ENCODE results near the gene PCDHA4. TPM values are rescaled to one million over a fixed set of nuclear protein-coding genes. Genes with fewer than 3 reads are reported as not detected.
A peak's percentile ranks its signal among the peaks of the same experiment; 100 is the strongest.
"Not testable (repeated sequence)": the region's sequence is repeated elsewhere in the genome, so short reads cannot be mapped to it uniquely, and the experiment has no call there.

PCDHA4 gene
- total and polyA plus RNA-seq, 10 donors, result 0.13 to 1.2 (median 0.40) TPM; not detected in 2

DNA sequence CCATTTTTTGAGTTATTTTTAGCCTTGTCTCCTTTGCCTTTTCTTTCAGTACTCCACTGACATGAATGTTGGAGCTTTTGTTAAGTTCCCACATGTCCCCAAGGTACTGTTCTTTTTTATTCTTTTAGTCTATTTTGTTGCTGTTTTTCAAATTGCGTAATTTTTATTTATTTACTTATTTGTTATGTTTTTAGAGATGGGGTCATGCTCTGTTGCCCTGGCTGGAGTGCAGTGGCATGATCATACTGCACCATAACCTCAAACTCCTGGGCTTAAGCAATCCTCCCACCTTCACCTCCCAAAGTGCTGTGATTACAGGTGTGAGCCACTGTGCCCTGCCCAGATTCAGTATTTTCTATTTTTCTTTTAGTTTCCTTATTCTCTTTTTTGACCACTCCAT, 26.4 kb upstream of the PCDHA4 start:
- H3K9me3 ChIP-seq, result peaks cover 12 to 100% (median 99%) of the 10 kb centered on the region in 8 donors
- H3K27ac ChIP-seq, result no peak overlapping the region
- H3K36me3 ChIP-seq, result no peaks in the 10 kb centered on the region
- DNase-seq, result no peak
- H3K27me3 ChIP-seq (replicated peaks in 1 of 7), result peaks cover 0 to 21% (median 0%) of the 10 kb centered on the region in 7 donors
- intact Hi-C loops (cut with DNase I; ENCODE audit: low total_unique reads), result no loop called here
- TF ChIP-seq POLR2A (IDR thresholded peaks at IDR 0.05), result no peak
- TF ChIP-seq, protein P1, sequence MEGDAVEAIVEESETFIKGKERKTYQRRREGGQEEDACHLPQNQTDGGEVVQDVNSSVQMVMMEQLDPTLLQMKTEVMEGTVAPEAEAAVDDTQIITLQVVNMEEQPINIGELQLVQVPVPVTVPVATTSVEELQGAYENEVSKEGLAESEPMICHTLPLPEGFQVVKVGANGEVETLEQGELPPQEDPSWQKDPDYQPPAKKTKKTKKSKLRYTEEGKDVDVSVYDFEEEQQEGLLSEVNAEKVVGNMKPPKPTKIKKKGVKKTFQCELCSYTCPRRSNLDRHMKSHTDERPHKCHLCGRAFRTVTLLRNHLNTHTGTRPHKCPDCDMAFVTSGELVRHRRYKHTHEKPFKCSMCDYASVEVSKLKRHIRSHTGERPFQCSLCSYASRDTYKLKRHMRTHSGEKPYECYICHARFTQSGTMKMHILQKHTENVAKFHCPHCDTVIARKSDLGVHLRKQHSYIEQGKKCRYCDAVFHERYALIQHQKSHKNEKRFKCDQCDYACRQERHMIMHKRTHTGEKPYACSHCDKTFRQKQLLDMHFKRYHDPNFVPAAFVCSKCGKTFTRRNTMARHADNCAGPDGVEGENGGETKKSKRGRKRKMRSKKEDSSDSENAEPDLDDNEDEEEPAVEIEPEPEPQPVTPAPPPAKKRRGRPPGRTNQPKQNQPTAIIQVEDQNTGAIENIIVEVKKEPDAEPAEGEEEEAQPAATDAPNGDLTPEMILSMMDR (IDR thresholded peaks at IDR 0.05 in 8 of 11, conservative IDR thresholded peaks at IDR 0.05 in 3 of 11), result no peak
- TF ChIP-seq POLR2AphosphoS5 (IDR thresholded peaks at IDR 0.05), result no peak
- H3K4me1 ChIP-seq, result no peaks in the 10 kb centered on the region
- WGBS, 5 donors, result 79 to 86% (median 81%) methylated on average over 1 of the region's 1 CpG
- no peak overlapping the region for H3K4me3 ChIP-seq

DNA sequence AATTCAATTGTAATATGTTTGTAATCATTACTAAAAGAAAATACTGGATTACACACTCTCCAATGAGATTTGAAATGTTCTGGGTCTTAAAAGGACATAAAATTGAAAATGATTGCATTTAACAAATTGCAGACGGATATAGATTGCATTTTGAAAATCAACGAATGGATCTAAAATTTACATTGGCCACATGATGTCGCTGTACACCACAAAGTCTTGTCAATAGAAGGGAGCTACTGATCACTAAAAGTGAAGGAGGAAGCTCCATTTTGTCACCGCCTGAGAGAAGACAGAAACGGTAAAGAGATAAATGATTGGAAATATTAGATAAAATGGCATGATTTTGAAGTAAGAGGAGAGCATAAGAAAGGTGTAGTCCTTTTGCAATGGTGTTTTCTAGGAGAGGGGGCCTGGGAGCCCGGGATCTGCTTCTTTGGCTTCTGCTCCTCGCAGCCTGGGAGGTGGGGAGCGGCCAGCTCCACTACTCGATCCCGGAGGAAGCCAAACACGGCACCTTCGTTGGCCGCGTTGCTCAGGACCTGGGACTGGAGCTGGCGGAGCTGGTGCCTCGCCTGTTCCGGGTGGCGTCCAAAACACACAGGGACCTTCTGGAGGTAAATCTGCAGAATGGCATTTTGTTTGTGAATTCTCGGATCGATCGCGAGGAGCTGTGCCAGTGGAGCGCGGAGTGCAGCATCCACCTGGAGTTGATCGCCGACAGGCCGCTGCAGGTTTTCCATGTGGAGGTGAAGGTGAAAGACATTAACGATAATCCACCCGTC, 20.8 kb upstream of the PCDHA4 start, which contains the start of gene PCDHA1:
Gene PCDHA1 (plus strand): TSS at position 236 of the 782 bp plus-strand sequence.
- Histone ChIP-seq H3K4me3 (peak within 1 kb of the TSS in 1 of 8 donors; percentile 18), H3K27ac (no peak within 1 kb of the TSS), H3K27me3 (replicated peaks in 1 of 7) (peaks cover 0 to 70% (median 0%) of the 10 kb centered on the region in 7 donors), H3K9me3 (peaks cover 3 to 100% (median 98%) of the 10 kb centered on the region in 8 donors), H3K36me3 (no peaks in the 10 kb centered on the region), H3K4me1 (no peaks in the 10 kb centered on the region)
- TF ChIP-seq POLR2A (IDR thresholded peaks at IDR 0.05) (no peak), POLR2AphosphoS5 (IDR thresholded peaks at IDR 0.05) (no peak)
- TF ChIP-seq, protein P1 (IDR thresholded peaks at IDR 0.05 in 8 of 11, conservative IDR thresholded peaks at IDR 0.05 in 3 of 11), result no peak
- 19 to 49% (median 24%) methylated on average over 24 to 29 of the region's 29 CpGs for WGBS, 5 donors
- no peak for DNase-seq
- intact Hi-C loops (cut with DNase I; ENCODE audit: low total_unique reads), result no loop called here

DNA sequence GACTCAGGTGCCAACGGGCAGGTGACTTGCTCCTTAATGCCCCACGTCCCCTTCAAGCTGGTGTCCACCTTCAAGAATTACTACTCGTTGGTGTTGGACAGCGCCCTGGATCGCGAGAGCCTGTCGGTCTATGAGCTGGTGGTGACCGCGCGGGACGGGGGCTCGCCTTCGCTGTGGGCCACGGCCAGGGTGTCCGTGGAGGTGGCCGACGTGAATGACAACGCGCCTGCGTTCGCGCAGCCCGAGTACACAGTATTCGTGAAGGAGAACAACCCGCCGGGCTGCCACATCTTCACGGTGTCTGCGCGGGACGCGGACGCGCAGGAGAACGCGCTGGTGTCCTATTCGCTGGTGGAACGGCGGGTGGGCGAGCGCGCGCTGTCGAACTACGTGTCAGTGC, 19.4 kb upstream of the PCDHA4 start:
- peaks cover 0 to 79% (median 0%) of the 10 kb centered on the region in 7 donors for H3K27me3 ChIP-seq (replicated peaks in 1 of 7)
- H3K27ac ChIP-seq; H3K36me3 ChIP-seq; H3K4me1 ChIP-seq; H3K4me3 ChIP-seq; intact Hi-C loops (cut with DNase I; ENCODE audit: low total_unique reads): not testable (repeated sequence)
- DNase-seq, result peak; percentile 51
- peaks cover 3 to 100% (median 98%) of the 10 kb centered on the region in 8 donors for H3K9me3 ChIP-seq
- WGBS, 5 donors, result 42 to 71% (median 53%) methylated on average over 37 to 44 of the region's 44 CpGs

DNA sequence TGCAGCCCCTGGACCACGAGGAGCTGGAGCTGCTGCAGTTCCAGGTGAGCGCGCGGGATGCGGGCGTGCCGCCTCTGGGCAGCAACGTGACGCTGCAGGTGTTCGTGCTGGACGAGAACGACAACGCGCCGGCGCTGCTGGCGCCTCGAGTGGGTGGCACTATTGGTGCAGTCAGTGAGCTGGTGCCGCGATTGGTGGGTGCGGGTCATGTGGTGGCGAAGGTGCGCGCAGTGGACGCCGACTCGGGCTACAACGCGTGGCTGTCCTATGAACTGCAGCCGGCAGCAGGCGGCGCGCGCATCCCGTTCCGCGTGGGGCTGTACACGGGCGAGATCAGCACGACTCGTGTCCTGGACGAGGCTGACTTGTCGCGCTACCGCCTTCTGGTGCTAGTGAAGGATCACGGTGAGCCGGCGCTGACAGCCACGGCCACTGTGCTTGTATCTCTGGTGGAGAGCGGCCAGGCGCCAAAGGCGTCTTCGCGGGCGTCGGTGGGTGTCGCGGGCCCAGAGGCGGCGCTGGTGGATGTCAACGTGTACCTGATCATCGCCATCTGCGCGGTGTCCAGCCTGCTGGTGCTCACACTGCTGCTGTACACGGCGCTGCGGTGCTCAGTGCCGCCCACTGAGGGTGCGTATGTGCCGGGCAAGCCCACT, 18.9 kb upstream of the PCDHA4 start:
- Histone ChIP-seq H3K9me3 (peaks cover 3 to 100% (median 98%) of the 10 kb centered on the region in 8 donors), H3K27me3 (replicated peaks in 1 of 7) (peaks cover 0 to 80% (median 0%) of the 10 kb centered on the region in 7 donors), H3K4me3 (peak overlapping the region in 1 of 8 donors; percentile 9)
- H3K4me1 ChIP-seq; H3K27ac ChIP-seq; intact Hi-C loops (cut with DNase I; ENCODE audit: low total_unique reads); H3K36me3 ChIP-seq: not testable (repeated sequence)
- 42 to 63% (median 53%) methylated on average over 27 to 70 of the region's 70 CpGs for WGBS, 5 donors
- peak; percentile 53 for DNase-seq

DNA sequence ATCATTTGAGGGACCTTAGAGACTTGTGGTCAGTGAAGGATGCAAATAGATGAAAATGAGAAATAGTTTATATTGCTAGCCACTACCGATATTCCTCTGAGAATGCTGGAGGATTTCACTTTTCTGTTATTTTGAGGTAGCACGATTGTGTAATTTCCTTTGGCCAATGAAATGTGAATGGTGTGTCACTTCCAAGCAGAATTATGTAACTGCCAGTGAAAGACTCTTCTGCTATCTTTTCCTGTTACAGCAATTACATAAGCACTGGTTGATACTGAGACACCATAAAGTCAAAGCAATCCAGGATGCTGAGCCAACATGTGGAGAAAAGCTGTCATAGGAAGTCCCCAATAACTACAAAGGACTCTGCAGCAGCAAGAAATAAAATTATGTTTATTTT, 15.8 kb upstream of the PCDHA4 start:
- Histone ChIP-seq H3K36me3 (no peaks in the 10 kb centered on the region), H3K27me3 (replicated peaks in 1 of 7) (peaks cover 0 to 87% (median 0%) of the 10 kb centered on the region in 7 donors), H3K4me3 (no peak overlapping the region), H3K4me1 (no peaks in the 10 kb centered on the region), H3K9me3 (peaks cover 0 to 100% (median 98%) of the 10 kb centered on the region in 8 donors), H3K27ac (no peak overlapping the region)
- TF ChIP-seq, protein P1 (IDR thresholded peaks at IDR 0.05 in 8 of 11, conservative IDR thresholded peaks at IDR 0.05 in 3 of 11), result no peak
- no peak for TF ChIP-seq POLR2A (IDR thresholded peaks at IDR 0.05)
- TF ChIP-seq POLR2AphosphoS5 (IDR thresholded peaks at IDR 0.05), result no peak
- DNase-seq, result no peak
- 22 to 46% (median 43%) methylated on average over 2 of the region's 2 CpGs for WGBS, 5 donors
- intact Hi-C loops (cut with DNase I; ENCODE audit: low total_unique reads), result no loop called here

Measured in spleen (tissue), 11 donors.